Stomach (tissue), 9 donors: ENCODE data around the gene PLEKHM1. TPM values are rescaled to one million over a fixed set of nuclear protein-coding genes. Genes with fewer than 3 reads are reported as not detected.

Experiments used
- DNase-seq, 2 donors: peaks; one replicate each; pipeline versions ENCODE4 v3.0.0 to v3.0.0-alpha.2; 2013 to 2019
- H3K27ac ChIP-seq, 5 donors: fragments of 200-600 bp in 4 of 5; sonication (generic) in 4 of 5; one replicate each; pipeline ENCODE4 v1.5.1; 2013 to 2019; ENCODE audit warnings: mild to moderate bottlenecking in 1 of 5, moderate library complexity in 1 of 5
- H3K27me3 ChIP-seq, 3 donors: fragments of 200-600 bp; sonication (generic); one replicate each; pipeline ENCODE4 v1.5.1; 2017 to 2019; ENCODE audit warnings: mixed run types in 1 of 3
- H3K36me3 ChIP-seq, 4 donors: fragments of 200-600 bp; sonication (generic); 1 replicate in 3 of 4; 2 replicates in 1 of 4; pipeline ENCODE4 v1.5.1; 2016 to 2019
- H3K4me1 ChIP-seq, 4 donors: fragments of 200-600 bp; sonication (generic); one replicate each; pipeline ENCODE4 v1.5.1; 2016 to 2019
- H3K4me3 ChIP-seq, 4 donors: fragments of 200-600 bp; sonication (generic) in 3 of 4; one replicate each; pipeline ENCODE4 v1.5.1; 2016 to 2019; ENCODE audit warnings: mild to moderate bottlenecking in 1 of 4
- H3K9me3 ChIP-seq, 4 donors: fragments of 200-600 bp; sonication (generic); one replicate each; pipeline ENCODE4 v1.5.1; 2016 to 2019
- CTCF ChIP-seq, 7 experiments: fragments of 450-650 bp in 4 of 7; fragments of 200-600 bp in 3 of 7; sonication (generic) in 3 of 7; IDR thresholded peaks; one replicate each; pipeline ENCODE4 v1.5.1; 2016 to 2019; ENCODE audit warnings: antibody characterized with exemption in 7 of 7, control low read depth in 2 of 7, mild to moderate bottlenecking in 1 of 7
- EP300 ChIP-seq: sonication (generic); formaldehyde crosslinking; IDR thresholded peaks from one replicate; pipeline ENCODE4 v1.6.1; 2017; ENCODE audit warnings: antibody characterized with exemption
- POLR2A ChIP-seq, 4 donors: fragments of 450-650 bp; IDR thresholded peaks; one replicate each; pipeline ENCODE4 v1.6.1; 2016; ENCODE audit warnings: antibody characterized with exemption in 4 of 4, control low read depth in 2 of 4, mild to moderate bottlenecking in 1 of 4, moderate library complexity in 1 of 4
- POLR2AphosphoS5 ChIP-seq, 3 donors: sonication (generic); formaldehyde crosslinking; IDR thresholded peaks; one replicate each; pipeline ENCODE4 v1.6.1; 2016; ENCODE audit warnings: antibody characterized with exemption in 3 of 3
- WGBS, 5 donors: extraction: QIAGEN DNeasy Blood & Tissue Kit in 3 of 5; methylation state at CpG; one replicate each; pipeline versions ENCODE4 v1.1.5 to v1.1.7; 2013 to 2018; 5-methylcytosine and 5-hydroxymethylcytosine counted together
- intact Hi-C: fragments of 100-400 bp; cut with DNase I; formaldehyde crosslinking; loops from one replicate; pipeline ENCODE4 v1.15.1; 2023; ENCODE audit warnings: low total_unique reads
- polyA plus RNA-seq, 3 donors: library from polyadenylated mRNA; stranded (reverse); fragments of 200-250 nt; gene quantifications; one replicate each; pipeline ENCODE4 v1.2.3, GENCODE V29; 2013
- total RNA-seq, 5 donors: library from RNA; depleted of rRNA; stranded (reverse); fragments of >200 nt; gene quantifications; one replicate each; pipeline versions ENCODE4 v1.1.0 to v1.2.3, GENCODE V29; 2014 to 2016
- donor health status: healthy with polysubstance abuse.
- donor health status: Bipolar disorder and iron deficiency.
- donor health status: healthy.

PLEKHM1 gene
- total and polyA plus RNA-seq, 8 donors = 10.4 to 63.0 (median 22.7) TPM

GRCh38 chr17:45427181-45427835, 63.2 kb downstream of the PLEKHM1 start:
- no peak for DNase-seq
- Histone ChIP-seq H3K27me3 (peaks cover 0 to 55% (median 21%) of the 10 kb centered on the region in 3 donors), H3K27ac (peak overlapping the region in 1 of 5 donors; percentile 58), H3K4me1 (peaks cover 42 to 79% (median 62%) of the 10 kb centered on the region in 4 donors), H3K4me3 (no peak overlapping the region), H3K36me3 (no peaks in the 10 kb centered on the region), H3K9me3 (no peaks in the 10 kb centered on the region)
- TF ChIP-seq EP300 (no peak), POLR2AphosphoS5 (IDR thresholded peaks at IDR 0.05) (no peak), CTCF (IDR thresholded peaks at IDR 0.05) (no peak), POLR2A (IDR thresholded peaks at IDR 0.05) (no peak)
- 59 to 78% (median 77%) methylated on average over 11 of the region's 11 CpGs for WGBS, 5 donors
- intact Hi-C loops = no loop called here

- Histone ChIP-seq H3K27ac (no peak overlapping the region), H3K4me3 (no peak overlapping the region), H3K9me3 (no peaks in the 10 kb centered on the region), H3K27me3 (peaks cover 0 to 48% (median 21%) of the 10 kb centered on the region in 3 donors), H3K4me1 (peaks cover 34 to 71% (median 54%) of the 10 kb centered on the region in 4 donors), H3K36me3 (no peaks in the 10 kb centered on the region)
- DNase-seq = no peak
- TF ChIP-seq POLR2AphosphoS5 (IDR thresholded peaks at IDR 0.05) (no peak), CTCF (IDR thresholded peaks at IDR 0.05) (no peak), POLR2A (IDR thresholded peaks at IDR 0.05) (no peak), EP300 (no peak)
- WGBS, 5 donors = 78 to 84% (median 82%) methylated on average over 7 of the region's 7 CpGs
- intact Hi-C loops = no loop called here
These were observed 64.0 kb downstream of the PLEKHM1 start for GRCh38 chr17:45426561-45426960.

GRCh38 chr17:45425984-45426413, 64.5 kb downstream of the PLEKHM1 start:
- intact Hi-C loops = no loop called here
- Histone ChIP-seq H3K36me3 (no peaks in the 10 kb centered on the region), H3K27ac (peak overlapping the region in 4 of 5 donors; percentile 77 to 84 (median 82)), H3K9me3 (no peaks in the 10 kb centered on the region), H3K4me3 (no peak overlapping the region), H3K4me1 (peaks cover 29 to 66% (median 49%) of the 10 kb centered on the region in 4 donors), H3K27me3 (peaks cover 0 to 42% (median 16%) of the 10 kb centered on the region in 3 donors)
- 46 to 57% (median 52%) methylated on average over 5 to 6 of the region's 6 CpGs for WGBS, 5 donors
- TF ChIP-seq POLR2AphosphoS5 (IDR thresholded peaks at IDR 0.05) (no peak), CTCF (IDR thresholded peaks at IDR 0.05) (no peak), EP300 (no peak), POLR2A (IDR thresholded peaks at IDR 0.05) (no peak)
- no peak for DNase-seq

DNA sequence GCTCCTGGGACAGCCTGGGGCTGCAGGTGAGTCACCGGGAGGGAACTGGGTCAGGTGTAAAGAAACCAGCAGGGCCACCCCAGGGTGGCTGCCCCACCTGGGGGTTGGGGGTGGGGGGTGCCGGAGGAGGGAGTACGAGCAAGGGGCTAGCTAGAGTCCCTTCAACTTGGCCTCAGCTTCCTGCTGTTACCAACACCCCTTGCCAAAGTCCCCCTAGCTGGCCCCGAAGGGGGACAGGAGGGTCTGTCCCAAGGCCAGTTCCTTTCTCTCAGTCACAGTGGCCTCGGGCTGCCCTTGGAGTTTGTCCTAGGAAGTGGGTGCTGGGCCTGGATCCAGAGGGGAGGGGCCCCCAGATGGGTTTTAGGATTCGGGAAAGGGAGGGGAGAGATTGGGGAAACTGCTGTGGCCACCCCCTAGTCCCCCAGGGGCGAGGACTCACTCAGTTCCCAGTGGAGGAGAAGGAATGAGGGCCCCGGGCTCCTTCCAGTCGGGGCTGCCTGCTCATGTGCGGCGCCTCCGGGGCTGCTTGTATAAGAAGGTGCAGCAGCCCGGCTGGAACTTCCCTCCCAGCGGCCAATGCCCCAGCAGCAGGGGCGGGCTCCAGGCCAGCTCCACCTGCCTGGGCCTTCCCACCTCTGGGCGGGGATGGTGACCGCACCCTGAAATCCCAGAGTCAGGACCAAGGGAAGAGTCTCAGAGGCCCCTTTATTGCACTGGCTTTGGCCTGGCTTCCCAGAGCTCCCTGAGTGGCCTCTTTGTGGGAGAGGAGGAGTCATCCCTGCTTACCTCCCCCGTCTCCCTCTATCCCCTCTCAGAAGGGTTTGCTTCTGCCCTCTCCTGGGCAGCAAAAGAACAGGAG, 65.2 kb downstream of the PLEKHM1 start:
- Histone ChIP-seq H3K36me3 (no peaks in the 10 kb centered on the region), H3K27me3 (peaks cover 0 to 36% (median 10%) of the 10 kb centered on the region in 3 donors), H3K4me1 (peaks cover 22 to 59% (median 42%) of the 10 kb centered on the region in 4 donors), H3K27ac (peak overlapping the region; percentile 71 to 84 (median 81)), H3K9me3 (no peaks in the 10 kb centered on the region), H3K4me3 (peak overlapping the region; percentile 18 to 44 (median 28))
- WGBS, 5 donors = 18 to 57% (median 23%) methylated on average over 10 to 18 of the region's 18 CpGs
- intact Hi-C loops = no loop called here
- peak; percentile 92 to 93 for DNase-seq
- TF ChIP-seq CTCF (IDR thresholded peaks at IDR 0.05) (peak in 1 of 7 experiments; percentile 17), POLR2AphosphoS5 (IDR thresholded peaks at IDR 0.05) (peak in 2 of 3 donors; percentile 53 to 69), POLR2A (IDR thresholded peaks at IDR 0.05) (peak in 1 of 4 donors; percentile 31), EP300 (no peak)
